GM18507 (cell line): ENCODE results near the gene SETD1A.

Experiments used
- DNase-seq: peaks from one replicate; pipeline ENCODE4 v3.0.0; 2011; ENCODE audit warnings: low read depth; ENCODE audit not compliant: insufficient read length; ENCODE audit errors: extremely low spot score
- FAIRE-seq: peaks from 2 replicates; lab custom pipeline; 2011; peaks lifted over from hg19 to GRCh38; lab: Jason Lieb, UNC

The SETD1A gene

DNA sequence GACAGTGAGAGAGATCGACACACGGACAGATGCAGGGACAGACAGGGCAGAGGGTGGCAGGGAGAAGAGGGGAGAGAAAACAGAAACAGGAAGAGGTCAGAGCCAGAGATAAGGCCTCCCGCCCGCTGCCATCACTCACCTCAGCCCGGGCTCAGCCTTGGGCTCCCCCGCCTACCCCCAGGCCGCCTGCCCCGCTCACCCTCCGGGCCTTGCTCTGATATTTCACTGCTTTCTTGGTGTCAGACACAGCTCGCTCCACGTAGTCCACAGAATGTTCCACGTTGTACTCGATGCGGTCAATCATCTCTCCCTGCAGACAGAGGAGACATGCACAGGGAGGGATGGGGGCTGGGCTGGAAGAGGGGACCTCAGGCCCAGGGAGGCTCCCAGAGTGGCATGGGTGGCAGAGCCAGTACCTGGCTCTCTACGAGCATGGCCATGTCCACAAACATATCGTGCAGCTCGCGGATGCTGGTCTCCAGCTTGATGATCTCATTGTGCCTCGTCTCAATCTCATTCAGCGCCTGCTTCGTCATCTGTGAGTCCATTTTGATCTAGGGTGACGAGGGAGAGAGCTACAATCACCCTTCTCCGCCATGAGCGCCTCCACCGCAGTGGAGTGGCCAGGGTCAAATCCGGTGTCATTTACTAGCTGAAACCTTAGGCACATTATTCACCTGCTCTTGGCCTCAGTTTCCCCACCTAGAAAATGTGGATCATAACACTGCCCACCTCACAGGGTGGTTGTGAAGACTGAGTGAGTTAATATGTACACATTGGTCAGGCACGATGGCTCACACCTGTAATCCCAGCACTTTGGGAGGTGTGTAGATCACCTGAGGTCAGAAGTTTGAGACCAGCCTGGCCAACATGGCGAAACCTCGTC is 35.6 kb downstream of the SETD1A start:
- DNase-seq, result no peak
- FAIRE-seq, result no peak

DNA sequence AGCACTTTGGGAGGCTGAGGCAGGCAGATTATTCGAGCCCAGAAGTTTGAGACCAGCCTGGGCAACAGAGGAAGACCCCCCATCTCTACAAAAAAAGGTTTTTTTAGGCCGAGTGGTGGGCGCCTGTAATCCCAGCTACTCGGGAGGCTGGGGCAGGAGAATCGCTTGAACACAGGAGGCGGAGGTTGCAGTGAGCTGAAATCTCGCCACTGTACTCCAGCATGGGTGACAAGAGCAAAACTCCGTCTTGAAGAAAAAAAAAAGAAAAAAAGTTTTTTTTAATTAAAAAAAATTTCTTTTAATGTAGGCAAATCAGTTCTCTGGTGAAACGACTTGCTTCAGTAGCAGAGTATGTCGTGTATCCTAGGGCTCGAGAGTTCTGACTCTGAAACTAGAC is 38.4 kb downstream of the SETD1A start:
- DNase-seq, result no peak
- no peak for FAIRE-seq

- FAIRE-seq (no peak), DNase-seq (no peak)
Observed at GRCh38 chr16:30996324-30996984, 38.9 kb downstream of the SETD1A start.

- DNase-seq (peak; percentile 99), FAIRE-seq (peak; percentile 49)
Observed at GRCh38 chr16:30996985-30997724, 39.6 kb downstream of the SETD1A start.

- DNase-seq (no peak), FAIRE-seq (no peak)
Observed at GRCh38 chr16:30997725-30998711, 40.5 kb downstream of the SETD1A start.

DNA sequence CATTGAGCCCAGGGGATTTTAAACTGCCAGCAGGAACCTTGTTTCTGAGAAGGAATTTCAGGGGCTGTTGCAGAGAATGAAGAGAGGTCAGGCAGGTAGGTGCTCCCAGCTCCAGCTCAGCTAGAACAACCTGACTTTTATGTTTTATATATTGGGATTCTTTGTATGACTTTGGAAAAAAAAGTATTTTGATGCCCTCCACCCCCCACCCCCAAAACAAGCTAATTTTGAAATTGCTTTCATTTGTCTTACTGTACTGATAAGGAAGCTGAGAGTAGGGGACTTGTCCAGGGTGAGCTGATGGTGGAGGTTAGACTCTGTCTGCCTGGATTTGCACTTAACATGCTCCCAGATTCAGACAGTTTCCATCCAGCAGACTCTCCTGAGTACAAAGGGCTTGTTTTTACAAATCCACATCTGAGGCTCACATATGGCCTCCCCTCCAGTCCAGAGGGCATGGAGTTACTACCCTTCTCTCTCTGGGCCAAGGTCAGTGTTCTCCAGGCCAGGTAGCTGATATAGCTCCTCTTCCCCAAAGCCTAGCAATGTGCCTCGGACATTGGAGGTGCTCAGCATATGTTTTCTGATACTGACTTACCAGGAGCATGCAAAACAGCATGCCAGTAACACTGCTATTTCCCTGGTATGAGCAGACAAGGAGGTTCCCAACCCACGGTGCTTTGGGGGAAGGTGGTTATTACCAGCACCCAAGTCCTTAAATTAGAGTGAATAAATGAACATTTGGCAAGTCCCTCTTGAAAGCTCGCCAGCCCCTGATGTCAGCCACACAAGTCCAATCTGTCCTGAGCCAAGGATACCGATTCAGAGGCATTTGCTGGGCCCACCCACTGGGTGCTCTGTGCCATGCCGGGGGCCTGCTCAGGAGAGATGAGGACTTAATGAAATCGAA is 41.6 kb downstream of the SETD1A start:
- DNase-seq (no peak), FAIRE-seq (no peak)

DNA sequence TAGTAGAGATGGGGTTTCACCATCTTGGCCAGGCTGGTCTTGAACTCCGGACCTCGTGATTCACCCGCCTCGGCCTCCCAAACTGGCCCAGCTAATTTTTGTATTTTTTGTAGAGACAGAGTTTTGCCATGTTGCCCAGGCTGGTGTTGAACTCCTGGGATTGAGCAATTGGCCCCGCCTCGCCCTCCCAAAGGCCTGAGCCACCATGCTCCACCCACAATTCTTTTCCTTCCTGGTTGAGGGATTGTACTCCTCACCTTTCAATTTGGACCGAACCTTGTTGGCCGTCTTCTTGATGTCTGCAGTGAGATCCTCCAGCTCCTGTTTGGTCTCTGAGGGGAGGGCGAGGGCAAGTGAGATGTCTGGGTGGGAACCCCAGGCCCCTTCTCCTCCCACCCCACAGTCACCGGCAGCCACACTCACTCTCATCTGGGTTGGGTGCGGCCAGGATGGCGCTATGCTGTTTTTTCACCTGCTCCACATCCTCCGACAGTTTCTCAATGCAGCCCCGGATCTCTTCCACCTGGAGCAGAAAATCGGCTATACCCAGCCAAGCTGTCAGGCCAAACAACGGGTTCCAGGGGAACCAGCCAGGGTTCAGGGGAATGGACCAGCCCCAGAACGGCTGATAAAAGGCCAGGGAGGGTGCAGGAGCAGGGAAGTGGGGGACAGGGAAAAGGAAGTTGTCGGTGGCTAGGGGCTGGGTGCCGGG is 43.3 kb downstream of the SETD1A start:
- FAIRE-seq, result no peak
- no peak for DNase-seq

DNA sequence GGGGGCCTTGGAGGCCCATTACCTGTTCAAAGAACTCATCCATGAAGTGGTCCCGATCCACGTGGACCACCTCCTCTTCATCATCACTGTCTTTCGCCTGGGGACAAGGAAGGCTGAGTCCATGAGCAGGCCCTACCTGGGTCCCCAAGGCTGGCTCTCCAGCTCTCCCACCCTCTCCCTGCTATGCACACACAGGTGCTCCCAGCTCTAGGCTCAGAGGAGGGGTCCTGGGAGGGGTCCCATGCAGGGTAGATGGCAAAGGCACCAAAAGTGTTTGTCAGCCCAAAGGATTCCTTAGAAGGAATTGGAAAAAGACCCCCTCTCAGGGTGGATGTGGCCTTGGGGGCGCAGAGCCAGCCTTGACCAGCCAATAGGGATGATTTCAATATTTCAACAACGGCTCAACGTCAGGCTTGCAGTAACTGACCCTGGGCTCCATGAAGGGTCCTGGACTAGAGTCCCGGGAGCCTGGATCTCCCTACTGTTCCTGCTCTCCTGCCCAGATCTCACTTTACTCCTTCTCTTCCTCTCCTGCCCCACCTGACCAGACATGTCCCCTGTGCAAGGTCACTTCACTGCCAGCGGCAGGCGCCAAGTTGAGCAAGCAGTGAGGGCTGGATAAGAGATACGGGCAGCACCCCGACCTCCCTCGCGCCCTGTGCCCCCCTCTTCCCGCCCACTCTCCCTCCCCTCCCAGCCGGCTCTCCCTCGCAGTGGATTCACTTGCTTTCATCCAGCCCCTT is 44.1 kb downstream of the SETD1A start:
- no peak for DNase-seq
- FAIRE-seq, result no peak

GRCh38 chr16:31002250-31002700 is 44.7 kb downstream of the SETD1A start:
- FAIRE-seq, result no peak
- no peak for DNase-seq

DNA sequence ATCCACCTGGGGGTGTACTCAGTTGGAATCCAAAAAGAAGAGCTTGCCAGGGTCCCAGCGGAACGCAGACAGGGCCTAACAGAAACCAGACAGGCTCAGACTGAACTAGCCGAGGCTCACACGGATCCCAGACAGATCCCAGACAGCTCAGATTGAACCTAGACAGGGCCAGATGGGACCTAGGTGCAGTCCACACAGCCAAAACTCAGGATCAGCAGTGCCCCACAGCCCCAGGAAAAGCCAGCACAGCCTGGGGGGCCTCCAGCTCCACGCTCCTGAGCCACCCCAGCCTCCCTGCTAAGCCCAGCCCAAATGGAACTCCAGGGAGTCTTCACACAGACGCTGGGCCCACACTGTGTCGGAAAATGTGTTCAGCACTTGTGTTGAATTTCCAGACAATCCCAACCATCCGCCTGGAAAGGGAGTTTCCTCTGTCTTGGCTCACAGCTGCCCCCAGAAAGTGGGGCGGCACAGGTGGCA is 45.3 kb downstream of the SETD1A start:
- DNase-seq (no peak), FAIRE-seq (no peak)

- FAIRE-seq, result no peak
- no peak for DNase-seq
Observed at GRCh38 chr16:31003744-31004143, 46.2 kb downstream of the SETD1A start.

DNA sequence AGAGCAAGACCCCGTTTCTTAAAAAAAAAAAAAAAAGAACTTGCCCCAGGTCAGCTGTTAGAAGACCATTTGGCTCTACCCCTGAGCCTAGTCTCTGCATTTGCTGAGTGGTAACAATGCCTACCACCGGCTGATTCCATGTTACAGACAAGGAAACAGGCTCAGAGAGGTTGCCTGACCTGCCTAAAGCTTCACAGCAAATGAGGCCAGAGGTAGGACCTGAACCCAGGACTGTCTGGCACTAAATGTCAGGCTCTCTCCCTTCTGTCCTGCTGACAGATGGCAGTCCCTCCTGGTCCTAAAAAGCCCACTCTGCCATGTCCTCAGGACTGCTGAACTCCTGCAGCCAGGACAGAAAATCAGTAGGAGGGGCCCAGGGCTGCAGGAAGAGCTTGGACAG is 47.1 kb downstream of the SETD1A start:
- FAIRE-seq (no peak), DNase-seq (no peak)

DNA sequence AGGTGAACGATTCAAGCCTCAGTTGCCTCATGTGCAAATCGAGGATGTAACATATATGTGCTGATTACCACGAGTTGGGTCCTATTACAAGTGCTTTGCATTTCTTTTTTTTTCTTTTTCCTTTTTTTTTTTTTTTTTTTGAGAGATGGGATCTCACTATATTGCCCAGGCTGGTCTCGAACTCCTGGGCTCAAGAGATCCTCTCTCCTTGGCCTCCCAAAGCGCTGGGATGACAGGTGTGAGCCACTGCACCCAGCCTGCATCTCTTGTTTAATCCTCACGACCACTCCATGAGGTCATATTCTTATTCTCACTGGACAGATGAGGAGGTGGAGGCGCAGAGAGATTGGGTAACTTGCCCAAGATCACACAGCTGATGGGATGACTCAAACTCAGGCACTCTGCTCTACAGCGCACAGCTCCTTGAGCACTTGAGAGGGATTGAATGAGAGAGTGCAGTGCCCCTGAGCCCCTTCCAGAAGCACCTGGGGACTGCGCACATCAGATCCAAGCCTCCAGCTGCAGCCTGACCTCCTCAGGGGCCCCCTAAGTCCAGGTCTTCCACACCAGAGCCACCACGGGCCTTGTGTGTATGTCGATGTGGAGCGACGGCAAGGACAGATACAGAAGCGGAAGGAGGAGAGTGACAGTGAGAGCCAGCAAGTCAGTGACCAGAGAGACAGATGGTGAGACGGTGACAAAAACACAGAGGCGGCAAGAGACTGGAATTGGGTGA is 48.0 kb downstream of the SETD1A start:
- FAIRE-seq, result no peak
- no peak for DNase-seq

GRCh38 chr16:31006086-31006385 is 48.5 kb downstream of the SETD1A start:
- DNase-seq (no peak), FAIRE-seq (no peak)

GRCh38 chr16:31006589-31006988 is 49.0 kb downstream of the SETD1A start:
- DNase-seq (no peak), FAIRE-seq (no peak)

DNA sequence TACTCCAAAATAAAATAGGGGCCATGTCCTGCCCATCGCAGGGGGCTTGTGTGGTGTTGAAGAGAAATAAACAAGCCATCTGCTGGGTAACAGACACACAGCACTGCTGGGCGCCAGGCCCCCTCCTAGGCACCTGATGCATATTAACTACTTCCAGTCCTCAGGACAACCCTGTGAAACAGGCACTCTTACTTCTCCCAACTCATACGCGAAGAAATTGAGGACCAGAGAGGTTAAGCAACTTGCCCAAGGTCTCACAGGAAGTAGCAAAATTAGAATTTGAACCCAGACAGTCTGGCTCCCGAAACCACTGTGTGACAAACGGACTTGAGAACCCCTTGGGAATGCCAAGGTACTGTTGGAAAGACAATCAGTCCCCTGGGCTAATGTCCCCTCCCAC is 50.1 kb downstream of the SETD1A start:
- no peak for FAIRE-seq
- no peak for DNase-seq
